AG04449 (cell line): ENCODE measurements around the gene FAM120AOS.

Experiments
- CTCF ChIA-PET: fragments of 350-600 bp; formaldehyde crosslinking; extraction: SDS; loops from one replicate; lab custom pipeline; 2021; ENCODE audit warnings: antibody characterized with exemption; lab: Yijun Ruan, JAX
- POLR2A ChIA-PET: fragments of 400-600, 350-600 bp; formaldehyde crosslinking; extraction: SDS; loops from one replicate; lab custom pipeline; 2020; ENCODE audit warnings: antibody characterized with exemption, inconsistent platforms; lab: Yijun Ruan, JAX
- DNase-seq: peaks from one replicate; pipeline ENCODE4 v3.0.0-alpha.2; 2010; ENCODE audit warnings: low read depth, low spot score
- H3K4me3 ChIP-seq: 2 replicates; pipeline ENCODE4 v1.5.1; 2011; ENCODE audit warnings: low read depth, mild to moderate bottlenecking, control low read depth, low read length
- TF ChIP-seq, protein P1 (sequence below): IDR thresholded peaks from one replicate; pipeline ENCODE4 v1.5.1; 2011; ENCODE audit warnings: mild to moderate bottlenecking, moderate library complexity, low read length, control low read depth, inconsistent platforms; ENCODE audit not compliant: insufficient read depth; ENCODE audit errors: missing control alignments

Gene FAM120AOS

DNA sequence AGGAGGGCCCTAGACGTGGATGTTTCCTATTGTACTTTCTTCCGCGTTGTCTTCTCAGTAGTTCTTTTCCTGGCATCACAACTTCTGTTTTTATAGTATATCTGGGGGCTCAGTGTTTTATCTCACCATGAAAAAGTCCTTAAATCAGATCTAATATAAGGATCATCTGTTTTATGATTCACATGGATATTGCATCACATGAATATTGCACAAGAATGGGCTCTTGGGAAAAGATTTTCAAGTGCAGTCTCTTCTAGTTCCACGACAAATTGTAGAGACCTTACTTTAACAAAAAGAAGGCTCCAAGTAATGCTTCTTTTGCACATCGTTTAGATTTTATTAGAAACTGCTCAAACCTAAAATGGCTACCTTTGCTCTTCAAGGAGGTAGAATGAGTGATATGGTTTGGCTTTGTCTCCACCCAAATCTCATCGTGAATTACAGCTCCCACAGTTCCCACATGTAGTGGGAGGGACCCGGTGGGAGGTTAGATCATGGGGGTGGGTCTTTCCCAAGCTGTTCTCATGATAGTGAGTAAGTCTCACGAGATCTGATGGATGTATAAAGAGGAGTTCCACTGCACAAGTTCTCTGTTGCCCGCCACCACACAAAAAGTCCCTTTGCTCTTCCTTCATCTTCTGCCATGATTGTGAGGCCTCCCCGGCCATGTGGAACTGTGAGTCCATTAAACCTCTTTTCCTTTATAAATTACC is 55.6 kb downstream of the FAM120AOS start:
- CTCF ChIA-PET = no interaction called here
- POLR2A ChIA-PET = no interaction called here
- TF ChIP-seq, protein P1, sequence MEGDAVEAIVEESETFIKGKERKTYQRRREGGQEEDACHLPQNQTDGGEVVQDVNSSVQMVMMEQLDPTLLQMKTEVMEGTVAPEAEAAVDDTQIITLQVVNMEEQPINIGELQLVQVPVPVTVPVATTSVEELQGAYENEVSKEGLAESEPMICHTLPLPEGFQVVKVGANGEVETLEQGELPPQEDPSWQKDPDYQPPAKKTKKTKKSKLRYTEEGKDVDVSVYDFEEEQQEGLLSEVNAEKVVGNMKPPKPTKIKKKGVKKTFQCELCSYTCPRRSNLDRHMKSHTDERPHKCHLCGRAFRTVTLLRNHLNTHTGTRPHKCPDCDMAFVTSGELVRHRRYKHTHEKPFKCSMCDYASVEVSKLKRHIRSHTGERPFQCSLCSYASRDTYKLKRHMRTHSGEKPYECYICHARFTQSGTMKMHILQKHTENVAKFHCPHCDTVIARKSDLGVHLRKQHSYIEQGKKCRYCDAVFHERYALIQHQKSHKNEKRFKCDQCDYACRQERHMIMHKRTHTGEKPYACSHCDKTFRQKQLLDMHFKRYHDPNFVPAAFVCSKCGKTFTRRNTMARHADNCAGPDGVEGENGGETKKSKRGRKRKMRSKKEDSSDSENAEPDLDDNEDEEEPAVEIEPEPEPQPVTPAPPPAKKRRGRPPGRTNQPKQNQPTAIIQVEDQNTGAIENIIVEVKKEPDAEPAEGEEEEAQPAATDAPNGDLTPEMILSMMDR = no peak

More for the DNA sequence above, 55.6 kb downstream of the FAM120AOS start:
- H3K4me3 ChIP-seq = no peak overlapping the region
- DNase-seq = no peak
